ENCODE data around the gene SCAND1. TPM values are rescaled to one million over a fixed set of nuclear protein-coding genes. Genes with fewer than 3 reads are reported as not detected.
"Not testable (repeated sequence)": the region's sequence is repeated elsewhere in the genome, so short reads cannot be mapped to it uniquely, and the experiment has no call there.

SCAND1 gene
- total and polyA plus RNA-seq, 4 donors = 47.7 to 117 (median 51.9) TPM

DNA sequence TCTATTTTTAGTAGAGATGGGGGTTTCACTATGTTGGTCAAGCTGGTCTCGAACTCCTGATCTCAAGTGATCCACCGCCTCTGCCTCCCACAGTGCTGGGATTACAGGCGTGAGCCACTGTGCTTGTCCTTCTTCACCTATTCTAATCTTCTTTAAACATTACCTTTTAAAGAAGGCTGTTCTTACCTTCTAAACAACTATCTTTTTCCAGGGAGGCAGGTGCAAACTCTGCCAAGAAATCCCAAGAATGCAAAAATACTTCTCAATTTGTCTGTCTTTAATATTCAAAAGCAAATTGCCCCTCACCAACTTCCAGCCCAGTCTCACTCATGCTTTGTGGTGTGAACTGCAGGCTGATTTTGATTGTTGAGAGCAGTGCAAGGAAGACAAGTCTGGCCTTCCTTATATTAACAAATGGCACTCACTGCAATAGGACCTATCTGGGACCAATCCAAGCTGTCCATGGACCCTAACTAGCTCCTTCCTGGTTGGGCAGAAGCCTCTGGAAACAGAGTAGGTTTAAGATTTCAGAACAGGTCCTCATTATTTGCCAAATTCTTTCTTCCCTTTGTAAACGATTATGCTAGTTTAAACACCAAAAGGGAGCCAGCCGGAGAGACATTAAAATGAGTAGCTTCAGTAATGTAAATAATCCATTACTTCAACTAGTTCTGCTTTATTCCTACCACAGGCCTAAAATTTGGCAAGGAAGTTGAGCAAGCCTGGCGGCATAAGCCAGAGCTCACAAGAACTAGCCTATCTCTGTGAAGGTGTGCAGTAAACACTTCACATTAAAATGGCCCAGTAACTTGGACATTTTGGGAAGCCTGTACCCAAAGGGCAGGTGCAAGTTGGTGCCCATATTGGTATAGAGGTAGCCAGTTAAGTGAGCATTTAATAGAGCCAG, 1.6 kb downstream of the SCAND1 start:
- 55 to 56% methylated on average over 6 of the region's 6 CpGs for whole genome bisulfite sequencing, 2 donors
- peak overlapping the region in 1 of 2 donors; percentile 93 for H3K27ac ChIP-seq (ENCODE audit: low read depth in 1 of 2, low read length in 2 of 2)
- ATAC-seq (ENCODE audit: low FRiP score) (no peak), DNase-seq (no peak)
- H3K9me3 ChIP-seq (ENCODE audit: control insufficient read depth, low read length) = no peaks in the 10 kb centered on the region
- no peaks in the 10 kb centered on the region for H3K4me1 ChIP-seq (ENCODE audit: control insufficient read depth in 1 of 2, insufficient read depth in 2 of 2, low read length in 2 of 2)
- intact Hi-C loops (cut with DNase I) = no loop called here
- H3K4me3 ChIP-seq (ENCODE audit: low read length in 2 of 2) = peak overlapping the region; percentile 39 to 75
- no peaks in the 10 kb centered on the region for H3K27me3 ChIP-seq (ENCODE audit: control insufficient read depth in 1 of 2, insufficient read depth in 2 of 2, low read length in 1 of 2)
- peaks cover 0 to 3% of the 10 kb centered on the region in 2 donors for H3K36me3 ChIP-seq (ENCODE audit: control insufficient read depth in 1 of 2, insufficient read depth in 2 of 2, low read length in 1 of 2)

DNA sequence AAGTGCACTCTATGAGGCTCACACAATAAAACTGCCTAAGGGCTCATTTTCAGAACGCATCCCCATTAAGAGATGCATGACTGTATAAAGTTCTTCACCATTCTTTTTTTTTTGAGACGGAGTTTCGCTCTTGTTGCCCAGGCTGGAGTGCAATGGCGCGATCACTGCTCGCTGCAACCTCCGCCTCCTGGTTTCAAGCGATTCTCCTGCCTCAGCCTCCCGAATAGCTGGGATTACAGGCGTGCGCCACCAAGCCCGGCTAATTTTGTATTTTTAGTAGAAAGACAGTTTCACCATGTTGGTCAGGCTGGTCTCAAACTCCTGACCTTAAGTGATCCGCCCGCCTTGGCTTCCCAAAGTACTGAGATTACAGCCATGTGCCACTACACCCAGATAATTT, 2.2 kb downstream of the SCAND1 start:
- H3K9me3 ChIP-seq (ENCODE audit: control insufficient read depth, low read length); H3K4me3 ChIP-seq (ENCODE audit: low read length in 2 of 2); H3K27ac ChIP-seq (ENCODE audit: low read depth in 1 of 2, low read length in 2 of 2); DNase-seq; H3K4me1 ChIP-seq (ENCODE audit: control insufficient read depth in 1 of 2, insufficient read depth in 2 of 2, low read length in 2 of 2); H3K36me3 ChIP-seq (ENCODE audit: control insufficient read depth in 1 of 2, insufficient read depth in 2 of 2, low read length in 1 of 2); ATAC-seq (ENCODE audit: low FRiP score); H3K27me3 ChIP-seq (ENCODE audit: control insufficient read depth in 1 of 2, insufficient read depth in 2 of 2, low read length in 1 of 2); intact Hi-C loops (cut with DNase I): not testable (repeated sequence)
- WGBS, 2 donors = 95 to 97% methylated on average over 14 of the region's 14 CpGs

- Histone ChIP-seq H3K4me1 (ENCODE audit: control insufficient read depth in 1 of 2, insufficient read depth in 2 of 2, low read length in 2 of 2) (no peaks in the 10 kb centered on the region), H3K36me3 (ENCODE audit: control insufficient read depth in 1 of 2, insufficient read depth in 2 of 2, low read length in 1 of 2) (peaks cover 0 to 4% of the 10 kb centered on the region in 2 donors), H3K27me3 (ENCODE audit: control insufficient read depth in 1 of 2, insufficient read depth in 2 of 2, low read length in 1 of 2) (no peaks in the 10 kb centered on the region), H3K4me3 (ENCODE audit: low read length in 2 of 2) (no peak overlapping the region), H3K9me3 (ENCODE audit: control insufficient read depth, low read length) (no peaks in the 10 kb centered on the region), H3K27ac (ENCODE audit: low read depth in 1 of 2, low read length in 2 of 2) (no peak overlapping the region)
- DNase-seq = no peak
- intact Hi-C loops (cut with DNase I) = no loop called here
- ATAC-seq (ENCODE audit: low FRiP score) = no peak
- 90 to 92% methylated on average over 7 of the region's 7 CpGs for WGBS, 2 donors
Observed at GRCh38 chr20:35950093-35950492, 4.2 kb downstream of the SCAND1 start.

GRCh38 chr20:35947907-35948306, 6.4 kb downstream of the SCAND1 start:
- Histone ChIP-seq H3K27me3 (ENCODE audit: control insufficient read depth in 1 of 2, insufficient read depth in 2 of 2, low read length in 1 of 2) (no peaks in the 10 kb centered on the region), H3K27ac (ENCODE audit: low read depth in 1 of 2, low read length in 2 of 2) (no peak overlapping the region), H3K4me1 (ENCODE audit: control insufficient read depth in 1 of 2, insufficient read depth in 2 of 2, low read length in 2 of 2) (no peaks in the 10 kb centered on the region), H3K4me3 (ENCODE audit: low read length in 2 of 2) (no peak overlapping the region), H3K36me3 (ENCODE audit: control insufficient read depth in 1 of 2, insufficient read depth in 2 of 2, low read length in 1 of 2) (peaks cover 0 to 4% of the 10 kb centered on the region in 2 donors), H3K9me3 (ENCODE audit: control insufficient read depth, low read length) (no peaks in the 10 kb centered on the region)
- no peak for DNase-seq
- intact Hi-C loops (cut with DNase I) = no loop called here
- ATAC-seq (ENCODE audit: low FRiP score) = no peak
- 76 to 81% methylated on average over 2 of the region's 2 CpGs for whole genome bisulfite sequencing, 2 donors

- Histone ChIP-seq H3K27me3 (ENCODE audit: control insufficient read depth in 1 of 2, insufficient read depth in 2 of 2, low read length in 1 of 2) (no peaks in the 10 kb centered on the region), H3K9me3 (ENCODE audit: control insufficient read depth, low read length) (no peaks in the 10 kb centered on the region), H3K4me1 (ENCODE audit: control insufficient read depth in 1 of 2, insufficient read depth in 2 of 2, low read length in 2 of 2) (no peaks in the 10 kb centered on the region), H3K4me3 (ENCODE audit: low read length in 2 of 2) (no peak overlapping the region), H3K27ac (ENCODE audit: low read depth in 1 of 2, low read length in 2 of 2) (no peak overlapping the region), H3K36me3 (ENCODE audit: control insufficient read depth in 1 of 2, insufficient read depth in 2 of 2, low read length in 1 of 2) (peaks cover 0 to 4% of the 10 kb centered on the region in 2 donors)
- no peak for DNase-seq
- intact Hi-C loops (cut with DNase I) = no loop called here
- ATAC-seq (ENCODE audit: low FRiP score) = no peak
- WGBS, 2 donors = 80 to 82% methylated on average over 9 of the region's 9 CpGs
Observed at GRCh38 chr20:35947489-35947888, 6.8 kb downstream of the SCAND1 start.

DNA sequence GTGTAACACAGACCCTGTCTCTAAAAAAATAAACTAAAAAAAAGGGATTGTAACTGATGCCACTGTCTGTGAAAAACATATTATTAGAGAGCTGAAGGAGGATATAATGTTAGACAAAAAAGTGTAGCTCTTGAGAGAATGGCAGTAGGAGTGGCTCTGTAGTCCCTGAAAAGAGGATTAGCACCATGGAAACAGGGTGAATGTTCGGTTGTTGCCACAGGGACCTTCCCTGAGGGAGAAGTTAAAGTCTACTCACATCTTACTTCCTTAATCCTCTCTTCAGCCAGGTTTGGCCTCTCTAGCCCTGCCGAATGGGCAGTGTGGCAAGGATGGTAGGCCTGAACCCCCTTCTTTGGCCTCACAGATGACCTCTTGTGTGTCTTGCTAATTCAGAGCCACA, 12.1 kb downstream of the SCAND1 start:
- Histone ChIP-seq H3K4me3 (ENCODE audit: low read length in 2 of 2) (no peak overlapping the region), H3K4me1 (ENCODE audit: control insufficient read depth in 1 of 2, insufficient read depth in 2 of 2, low read length in 2 of 2) (no peaks in the 10 kb centered on the region), H3K27ac (ENCODE audit: low read depth in 1 of 2, low read length in 2 of 2) (no peak overlapping the region), H3K9me3 (ENCODE audit: control insufficient read depth, low read length) (no peaks in the 10 kb centered on the region), H3K36me3 (ENCODE audit: control insufficient read depth in 1 of 2, insufficient read depth in 2 of 2, low read length in 1 of 2) (peaks cover 0 to 6% of the 10 kb centered on the region in 2 donors), H3K27me3 (ENCODE audit: control insufficient read depth in 1 of 2, insufficient read depth in 2 of 2, low read length in 1 of 2) (no peaks in the 10 kb centered on the region)
- DNase-seq (no peak), ATAC-seq (ENCODE audit: low FRiP score) (no peak)
- 80 to 87% methylated on average over 2 of the region's 2 CpGs for WGBS, 2 donors
- intact Hi-C loops (cut with DNase I) = no loop called here

DNA sequence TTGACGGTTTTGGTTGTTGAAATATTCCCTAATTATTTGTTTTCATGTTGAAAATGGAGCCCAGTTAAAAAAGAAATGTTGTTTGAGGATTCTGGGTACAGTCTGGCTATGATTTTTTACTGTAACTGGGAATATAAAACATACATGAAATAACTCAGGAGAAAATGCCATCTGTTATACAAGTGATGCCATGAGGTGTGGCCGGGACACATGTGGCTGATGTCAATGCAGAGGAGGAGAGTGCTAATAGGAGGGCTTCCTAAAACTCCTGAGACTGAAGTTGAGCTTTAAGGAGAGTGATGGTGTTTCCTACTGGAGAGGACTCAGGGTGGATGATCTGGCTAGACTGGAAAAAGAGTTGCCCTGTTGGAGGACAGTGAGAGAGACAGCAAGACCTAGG, 12.7 kb downstream of the SCAND1 start:
- Histone ChIP-seq H3K27ac (ENCODE audit: low read depth in 1 of 2, low read length in 2 of 2) (no peak overlapping the region), H3K27me3 (ENCODE audit: control insufficient read depth in 1 of 2, insufficient read depth in 2 of 2, low read length in 1 of 2) (no peaks in the 10 kb centered on the region), H3K36me3 (ENCODE audit: control insufficient read depth in 1 of 2, insufficient read depth in 2 of 2, low read length in 1 of 2) (peaks cover 0 to 6% of the 10 kb centered on the region in 2 donors), H3K4me3 (ENCODE audit: low read length in 2 of 2) (no peak overlapping the region), H3K4me1 (ENCODE audit: control insufficient read depth in 1 of 2, insufficient read depth in 2 of 2, low read length in 2 of 2) (no peaks in the 10 kb centered on the region), H3K9me3 (ENCODE audit: control insufficient read depth, low read length) (no peaks in the 10 kb centered on the region)
- ATAC-seq (ENCODE audit: low FRiP score) (no peak), DNase-seq (no peak)
- WGBS, 2 donors = 87 to 92% methylated on average over 2 of the region's 2 CpGs
- intact Hi-C loops (cut with DNase I) = no loop called here

- Histone ChIP-seq H3K4me3 (ENCODE audit: low read length in 2 of 2) (no peak overlapping the region), H3K27me3 (ENCODE audit: control insufficient read depth in 1 of 2, insufficient read depth in 2 of 2, low read length in 1 of 2) (no peaks in the 10 kb centered on the region), H3K27ac (ENCODE audit: low read depth in 1 of 2, low read length in 2 of 2) (no peak overlapping the region), H3K36me3 (ENCODE audit: control insufficient read depth in 1 of 2, insufficient read depth in 2 of 2, low read length in 1 of 2) (peaks cover 0 to 6% of the 10 kb centered on the region in 2 donors), H3K9me3 (ENCODE audit: control insufficient read depth, low read length) (no peaks in the 10 kb centered on the region), H3K4me1 (ENCODE audit: control insufficient read depth in 1 of 2, insufficient read depth in 2 of 2, low read length in 2 of 2) (no peaks in the 10 kb centered on the region)
- intact Hi-C loops (cut with DNase I) = no loop called here
- DNase-seq (no peak), ATAC-seq (ENCODE audit: low FRiP score) (no peak)
- 90 to 96% methylated on average over 3 of the region's 3 CpGs for WGBS, 2 donors
Observed at GRCh38 chr20:35939264-35939663, 15.0 kb downstream of the SCAND1 start.

- WGBS, 2 donors = 77 to 87% methylated on average over 4 of the region's 4 CpGs
- Histone ChIP-seq H3K36me3 (ENCODE audit: control insufficient read depth in 1 of 2, insufficient read depth in 2 of 2, low read length in 1 of 2) (peaks cover 6 to 9% of the 10 kb centered on the region in 2 donors), H3K4me1 (ENCODE audit: control insufficient read depth in 1 of 2, insufficient read depth in 2 of 2, low read length in 2 of 2) (no peaks in the 10 kb centered on the region), H3K27me3 (ENCODE audit: control insufficient read depth in 1 of 2, insufficient read depth in 2 of 2, low read length in 1 of 2) (no peaks in the 10 kb centered on the region), H3K9me3 (ENCODE audit: control insufficient read depth, low read length) (no peaks in the 10 kb centered on the region), H3K4me3 (ENCODE audit: low read length in 2 of 2) (no peak overlapping the region), H3K27ac (ENCODE audit: low read depth in 1 of 2, low read length in 2 of 2) (no peak overlapping the region)
- intact Hi-C loops (cut with DNase I) = no loop called here
- ATAC-seq (ENCODE audit: low FRiP score) (no peak), DNase-seq (no peak)
Observed at GRCh38 chr20:35934050-35934449, 20.3 kb downstream of the SCAND1 start.

All from aorta (tissue), 5 donors.